ENCODE measurements around the gene RHCG. TPM values are rescaled to one million over a fixed set of nuclear protein-coding genes. Genes with fewer than 3 reads are reported as not detected.
A peak's percentile ranks its signal among the peaks of the same experiment; 100 is the strongest.

Gene RHCG
- total RNA-seq, 1 experiment from 2014 or later, result not detected

DNA sequence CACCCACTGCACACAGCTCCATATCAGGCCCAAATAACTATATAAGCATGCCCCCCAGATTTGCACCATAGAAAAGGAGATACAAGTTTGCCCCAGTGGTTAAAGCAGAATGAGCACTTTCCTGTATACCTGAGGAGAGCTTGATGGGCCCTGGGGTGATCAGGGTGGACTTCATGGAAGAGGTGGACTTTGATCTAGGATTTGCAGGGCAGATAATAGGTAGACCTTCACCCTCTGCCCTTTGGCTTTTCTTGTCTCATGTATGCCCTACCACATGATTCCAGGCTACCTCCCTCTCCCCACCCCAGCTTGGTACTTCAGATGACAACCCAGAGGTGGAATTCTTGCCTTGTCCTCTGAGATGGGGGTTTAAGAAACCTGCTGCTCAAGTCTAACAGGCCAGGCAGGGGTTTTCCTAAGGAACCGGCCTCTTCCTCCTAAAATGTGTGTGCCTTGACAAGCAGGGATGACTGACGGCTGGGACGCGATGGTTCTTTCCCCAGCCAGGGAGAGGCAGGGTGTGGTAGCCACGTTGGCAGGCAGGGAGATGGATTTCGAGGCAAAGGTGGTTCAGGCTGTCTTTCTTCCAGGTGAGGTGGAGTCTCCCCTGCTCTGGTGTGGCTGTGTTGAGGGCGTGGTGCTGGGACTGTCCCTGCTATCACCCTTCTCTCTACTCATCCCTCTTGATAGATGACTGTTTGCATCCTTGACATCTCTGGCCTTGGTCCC, 6.6 kb upstream of the RHCG start:
- no peak for DNase-seq (ENCODE audit: low read depth)

DNA sequence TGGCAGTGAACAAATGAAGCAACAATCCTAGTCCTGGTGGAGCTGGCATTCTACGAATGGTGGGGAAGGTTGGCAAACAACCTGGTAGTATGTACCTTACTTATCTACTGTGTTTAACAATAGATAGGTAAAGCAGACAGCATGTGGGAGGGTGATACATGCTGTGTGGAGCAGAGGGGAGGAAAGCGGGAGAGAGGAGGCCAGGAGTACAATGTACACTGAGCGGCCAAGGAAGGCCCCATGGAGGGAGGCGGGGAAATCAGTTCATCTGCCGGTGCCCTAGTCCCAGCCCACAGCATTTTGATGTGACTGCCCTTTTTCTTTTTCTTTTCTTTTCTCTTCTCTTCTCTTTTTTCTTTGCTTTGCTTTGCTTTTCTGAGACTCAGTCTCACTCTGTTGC, 5.3 kb upstream of the RHCG start:
- DNase-seq (ENCODE audit: low read depth), result no peak

DNA sequence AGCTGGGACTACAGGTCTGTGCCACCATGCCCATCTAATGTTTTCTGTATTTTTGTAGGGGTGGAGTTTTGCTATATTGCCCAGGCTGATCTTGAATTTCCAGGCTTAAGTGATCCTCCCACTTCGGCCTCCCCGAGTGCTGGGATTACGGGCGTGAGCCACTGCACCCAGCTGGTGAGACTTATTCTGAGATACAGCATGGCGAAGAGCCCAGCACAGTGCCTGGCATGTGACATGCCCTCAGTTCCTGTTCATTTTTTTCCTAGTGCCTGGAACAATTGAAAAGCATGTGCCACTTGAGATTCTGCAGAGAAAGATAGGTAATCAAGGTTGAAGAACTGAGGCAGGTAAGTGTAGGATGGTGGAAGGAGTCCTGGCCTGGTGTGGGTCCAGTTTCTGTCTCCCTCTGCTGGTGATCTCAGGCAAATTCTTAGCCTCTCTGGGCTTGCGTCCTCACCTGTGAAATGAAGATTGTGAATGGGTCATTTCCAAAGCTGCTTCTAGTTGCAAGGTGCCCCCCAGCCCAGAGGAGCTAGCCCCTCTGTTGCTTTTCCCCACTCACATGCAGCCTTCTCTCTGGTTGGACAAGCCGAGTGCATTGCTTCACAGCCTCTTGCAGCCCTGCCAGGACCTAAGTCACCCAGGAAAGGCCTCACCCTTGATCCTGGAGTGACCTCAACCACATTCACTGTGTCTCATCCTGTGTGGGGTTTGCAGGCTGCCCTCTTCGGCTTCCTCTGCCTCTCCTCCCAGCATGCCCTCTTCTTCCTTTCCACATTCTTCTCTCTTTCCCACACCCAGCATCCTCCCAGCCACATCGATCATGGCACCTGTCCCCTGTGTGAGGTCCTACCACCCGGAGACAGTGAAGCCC, 4.3 kb upstream of the RHCG start:
- no peak for DNase-seq (ENCODE audit: low read depth)

DNA sequence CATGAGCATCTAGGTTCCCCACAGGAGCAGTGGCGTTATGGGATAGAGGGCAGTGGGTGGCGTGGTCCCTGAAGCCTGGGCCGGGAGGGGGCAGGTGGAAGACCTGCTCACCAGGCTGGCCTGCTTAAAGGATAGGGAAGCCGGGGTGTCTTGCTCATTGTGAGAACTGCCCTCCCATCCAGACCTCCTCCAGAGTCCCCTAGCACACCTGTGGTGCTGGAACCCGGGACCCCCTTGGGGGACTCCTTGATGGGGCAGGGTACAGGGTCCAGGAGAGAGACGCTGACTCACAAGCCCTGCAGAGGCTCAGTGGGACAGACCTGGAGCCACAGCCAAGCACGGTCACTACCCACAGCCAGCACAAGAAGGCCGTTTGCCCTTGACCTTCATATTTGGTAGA, 2.8 kb upstream of the RHCG start:
- no peak for DNase-seq (ENCODE audit: low read depth)

DNA sequence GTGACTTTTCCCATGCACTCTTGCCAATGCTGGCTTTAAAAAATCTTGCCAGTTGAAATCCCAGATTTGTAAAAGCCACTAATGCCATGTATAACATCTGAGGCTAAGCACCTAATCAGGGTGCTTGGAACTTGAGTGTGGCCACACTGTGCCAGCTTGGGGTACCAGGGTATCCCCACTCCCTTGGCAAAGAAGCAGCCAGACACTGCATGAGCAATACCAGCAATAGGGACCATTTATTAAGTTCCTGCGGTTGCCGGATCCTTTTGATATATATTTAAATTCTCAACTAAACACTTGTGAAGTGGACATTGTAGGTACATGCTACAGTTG, 2.2 kb upstream of the RHCG start:
- no peak for DNase-seq (ENCODE audit: low read depth)

DNA sequence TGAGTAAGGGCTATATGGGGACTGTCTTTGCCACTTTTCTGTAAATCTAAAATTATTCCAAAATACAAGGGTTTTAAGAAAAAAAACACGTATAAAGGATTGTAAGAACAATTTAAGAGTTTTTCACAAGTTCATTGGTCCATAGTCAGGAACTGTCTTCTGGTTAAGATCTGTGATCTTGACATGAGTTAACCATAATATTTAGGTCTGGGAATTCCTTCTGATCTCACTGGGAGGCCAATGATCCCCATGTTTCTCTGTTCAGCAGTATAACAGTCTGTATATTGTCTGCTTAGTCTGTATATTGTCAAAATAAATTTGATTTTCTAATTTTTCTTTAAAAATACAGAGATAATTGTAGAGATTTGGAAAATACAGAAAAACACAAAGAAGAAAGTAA, 848 bp upstream of the RHCG start:
- DNase-seq (ENCODE audit: low read depth), result no peak

DNA sequence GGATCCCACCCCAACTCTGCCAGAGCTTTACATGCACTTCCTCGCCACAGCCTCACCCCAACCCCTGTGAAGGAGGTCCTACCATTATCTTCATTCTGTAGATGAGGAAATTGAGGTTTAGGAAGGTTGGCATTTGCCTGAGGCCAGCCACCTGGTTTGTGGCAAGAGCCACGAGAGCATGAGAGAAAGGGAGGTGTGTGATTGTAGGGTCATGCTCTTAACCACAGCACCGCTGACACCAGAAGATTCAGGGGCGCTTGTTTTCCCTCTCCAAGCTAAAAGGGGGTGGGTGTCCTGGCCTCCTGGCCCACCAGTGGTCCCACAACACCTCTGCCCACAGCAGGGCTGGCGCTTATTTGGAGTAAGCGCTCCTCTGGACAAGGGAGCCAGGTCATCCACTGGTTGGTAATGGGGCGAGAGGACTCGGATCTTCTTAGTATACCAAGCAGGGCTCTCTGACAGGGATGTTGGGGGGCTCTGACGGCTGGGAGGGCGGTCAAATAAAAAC, 691 bp downstream of the RHCG start:
- peak; percentile 57 for DNase-seq (ENCODE audit: low read depth)

DNA sequence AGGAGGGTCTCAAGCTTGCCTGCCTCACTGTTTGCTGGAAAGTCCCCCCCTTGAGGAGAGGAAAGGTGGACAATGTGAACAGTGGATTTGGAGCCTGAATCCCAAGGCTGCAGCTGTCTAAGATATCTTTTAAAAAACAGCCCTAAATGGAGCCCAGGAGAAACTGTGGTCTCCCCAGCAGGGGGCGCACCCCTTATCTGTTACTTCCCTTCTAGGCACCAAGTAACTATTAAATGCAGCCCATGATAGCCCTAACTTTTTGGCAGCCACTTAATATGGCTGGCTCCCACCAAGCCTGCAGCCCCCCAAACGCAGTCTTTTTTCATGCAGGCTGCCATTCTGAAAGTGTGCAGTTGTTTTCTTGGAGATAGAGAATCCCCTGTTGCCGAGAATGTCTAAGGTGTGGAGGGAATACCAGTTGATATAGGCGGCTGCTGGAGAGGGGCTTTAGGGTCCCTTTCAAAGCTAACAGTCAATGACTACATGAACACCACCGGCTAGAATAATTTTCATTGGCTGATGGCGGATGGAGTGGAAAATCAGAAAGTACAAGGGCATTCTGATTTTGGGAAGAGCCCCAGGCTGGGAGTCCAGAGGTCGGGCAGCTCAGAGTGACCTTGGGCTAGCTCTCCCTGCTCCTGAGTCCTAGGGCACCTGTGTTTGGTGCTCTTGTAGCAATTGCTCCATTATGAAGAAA, 1.3 kb downstream of the RHCG start:
- DNase-seq (ENCODE audit: low read depth), result no peak

DNA sequence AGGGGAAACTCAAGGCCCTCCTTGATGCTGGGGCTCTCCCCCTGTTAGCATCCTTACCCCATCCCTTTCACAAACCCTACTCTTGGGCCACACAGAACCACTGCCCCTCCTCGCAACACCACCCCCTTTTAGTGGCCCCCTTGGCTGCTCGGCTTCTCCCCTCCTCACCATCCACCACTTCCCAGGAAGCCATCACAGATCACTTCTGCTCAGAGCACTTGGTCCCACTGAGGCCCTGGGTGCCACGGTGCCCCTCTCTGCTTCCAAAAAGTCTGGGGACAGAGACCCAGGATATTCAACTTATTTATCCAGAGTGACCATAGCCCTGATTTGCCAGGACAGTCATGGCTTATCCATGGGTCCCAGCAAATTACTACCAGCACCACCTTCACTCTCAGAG, 2.4 kb downstream of the RHCG start:
- no peak for DNase-seq (ENCODE audit: low read depth)

DNA sequence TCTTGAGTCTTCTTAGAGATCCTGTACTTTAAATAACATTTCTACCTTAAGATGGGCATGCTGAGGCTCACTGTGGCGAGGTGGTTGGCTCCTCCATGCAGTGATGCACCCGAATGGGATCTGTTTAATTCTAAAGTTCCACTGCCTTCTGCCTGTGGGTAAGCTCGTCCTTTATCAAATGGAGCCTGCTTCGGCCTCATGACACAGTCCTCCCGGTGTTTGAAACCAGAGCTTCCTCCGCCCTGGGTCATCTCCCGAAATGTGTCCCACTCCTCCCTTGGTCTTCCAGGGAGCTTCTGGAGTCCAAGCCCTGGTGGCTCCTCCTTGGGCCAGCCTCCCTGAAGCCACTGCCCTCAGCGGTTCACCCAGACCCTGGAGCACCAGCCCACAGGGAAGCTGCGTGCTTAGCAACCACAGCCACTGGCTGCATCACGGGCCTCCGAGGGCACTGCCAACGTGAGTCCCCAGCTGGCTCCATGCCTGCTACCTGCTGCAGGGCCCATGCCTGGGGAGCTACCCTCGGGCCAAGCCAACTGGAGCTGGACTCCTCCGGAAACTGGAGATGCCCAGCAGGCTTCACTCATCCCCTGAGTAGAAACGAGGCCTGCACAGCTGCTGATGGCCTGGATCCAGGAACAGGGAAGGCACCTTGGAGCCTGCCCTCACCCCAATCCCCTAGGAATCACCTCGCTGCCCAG, 3.3 kb downstream of the RHCG start:
- peak; percentile 67 for DNase-seq (ENCODE audit: low read depth)

DNA sequence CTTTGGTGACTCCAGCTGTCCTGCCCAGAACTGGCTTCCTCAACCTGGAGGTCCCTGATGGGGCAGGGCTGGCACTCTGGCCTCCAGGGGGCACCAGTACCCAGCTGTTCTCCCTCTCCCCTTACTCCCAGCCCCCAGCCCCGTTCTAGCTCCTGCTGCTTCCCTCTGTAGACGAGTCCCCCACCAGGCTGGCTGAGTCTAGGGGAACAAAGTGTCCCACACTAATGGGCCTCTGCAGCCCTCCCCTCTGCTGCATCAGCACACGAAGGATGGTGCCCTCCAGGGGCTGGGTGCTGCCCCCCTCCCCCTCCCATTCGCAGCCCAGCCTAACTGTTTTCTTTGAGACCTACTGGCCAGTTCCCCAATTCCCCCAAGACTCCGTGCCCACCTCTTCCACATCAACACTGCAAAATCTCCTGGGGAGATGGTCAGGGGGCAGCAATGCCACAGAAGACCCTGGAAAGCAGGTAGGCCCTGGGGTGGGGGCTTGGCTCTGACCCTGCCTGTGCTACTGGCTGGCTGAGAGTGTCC, 4.2 kb downstream of the RHCG start:
- DNase-seq (ENCODE audit: low read depth), result no peak

DNA sequence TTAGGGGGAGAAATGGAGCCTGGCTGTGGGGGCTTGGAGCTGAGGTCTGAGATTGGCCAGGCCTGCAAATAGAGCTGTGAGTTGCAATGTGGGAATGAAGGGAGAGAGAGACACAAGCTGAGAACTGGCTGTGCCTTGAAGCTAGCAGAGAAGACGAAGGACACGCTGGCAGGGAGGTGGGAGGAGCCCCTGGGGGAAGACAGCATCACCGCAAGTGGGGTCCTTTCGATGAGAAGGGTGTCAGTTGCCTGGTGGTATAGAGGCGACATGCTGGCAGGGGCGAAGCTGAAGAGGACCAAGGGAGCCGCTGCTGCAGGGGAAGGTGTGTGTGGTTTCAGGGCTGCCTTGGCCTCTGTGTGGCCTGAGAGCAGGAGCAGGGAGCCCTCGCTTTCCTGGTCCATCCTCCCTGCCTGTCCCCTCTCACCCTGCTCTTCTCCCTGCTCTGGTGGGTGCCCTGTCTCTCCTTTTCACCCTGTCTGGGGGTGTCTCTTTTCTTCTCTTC, 5.5 kb downstream of the RHCG start:
- no peak for DNase-seq (ENCODE audit: low read depth)

DNA sequence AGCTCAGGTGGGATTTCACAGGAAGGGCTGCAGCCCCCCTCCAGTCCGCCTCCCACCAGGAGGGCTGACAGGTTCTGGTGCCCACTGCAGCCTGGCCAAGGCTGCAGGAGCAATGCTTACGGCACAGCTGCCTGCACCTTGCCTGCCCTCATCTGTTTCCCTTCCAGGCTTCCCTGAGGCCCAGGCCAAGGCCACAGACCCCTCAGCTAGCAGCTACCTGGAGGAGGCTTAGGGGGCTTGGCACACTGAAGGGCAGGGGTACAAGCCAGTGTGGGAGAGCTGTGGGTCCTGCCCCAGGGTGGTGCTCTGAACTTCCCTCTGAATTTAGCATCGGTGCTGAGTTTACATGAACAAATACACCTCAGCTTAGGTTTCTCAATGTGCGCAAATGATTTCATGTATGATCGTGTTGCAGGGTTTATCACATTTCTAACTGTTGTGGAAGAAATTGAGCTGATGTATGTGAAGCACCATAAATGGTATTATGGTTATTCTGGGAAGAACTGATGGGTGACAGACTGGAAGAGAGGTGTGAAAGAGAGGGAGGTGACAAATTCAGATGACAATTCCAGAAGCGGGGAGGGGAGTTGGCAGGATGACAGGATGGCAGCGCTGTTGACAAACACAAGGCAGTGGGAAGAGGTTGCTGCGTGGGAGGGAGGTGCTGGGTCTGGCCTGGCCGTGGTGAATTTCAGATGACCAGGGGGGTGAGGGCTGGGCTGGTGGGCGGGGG, 6.1 kb downstream of the RHCG start:
- DNase-seq (ENCODE audit: low read depth), result no peak

DNA sequence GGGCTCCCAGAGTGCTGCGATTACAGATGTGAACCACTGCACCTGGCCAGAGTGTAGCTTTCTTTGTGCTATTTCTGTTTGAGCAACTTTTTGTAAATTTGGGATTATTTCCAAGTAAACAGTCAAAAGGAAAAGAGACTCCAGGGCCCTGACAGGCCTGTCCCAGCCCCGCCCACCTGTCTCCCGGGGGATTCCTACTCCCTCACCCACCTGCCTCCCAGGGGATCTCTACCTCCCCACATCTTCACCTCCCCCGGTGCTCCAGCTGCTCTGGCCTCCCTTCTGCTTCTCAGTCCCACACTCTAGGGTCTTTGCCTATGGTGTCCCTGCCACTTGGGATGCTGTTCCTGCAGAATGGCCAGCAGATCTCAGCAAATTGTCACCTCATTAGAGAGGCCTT, 7.0 kb downstream of the RHCG start:
- no peak for DNase-seq (ENCODE audit: low read depth)

DNA sequence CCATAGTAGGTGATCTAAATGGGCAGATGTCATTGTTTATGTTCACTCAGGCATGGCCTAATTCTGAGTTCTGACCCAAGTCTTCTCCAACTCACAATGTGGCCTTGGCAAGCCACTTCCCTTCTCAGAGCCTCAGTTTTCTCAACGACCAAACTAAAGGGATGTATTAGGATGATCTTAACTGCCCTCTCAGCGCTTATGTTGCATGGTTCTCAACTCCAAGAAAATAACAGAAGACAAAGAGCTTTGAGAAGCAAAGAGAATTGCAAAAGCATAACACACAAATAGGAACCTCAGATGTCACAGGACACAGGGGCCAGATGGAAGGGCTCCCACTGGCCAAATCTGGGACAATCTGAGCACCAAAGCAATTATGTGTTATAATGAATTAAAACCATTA, 8.6 kb downstream of the RHCG start:
- DNase-seq (ENCODE audit: low read depth), result no peak

DNA sequence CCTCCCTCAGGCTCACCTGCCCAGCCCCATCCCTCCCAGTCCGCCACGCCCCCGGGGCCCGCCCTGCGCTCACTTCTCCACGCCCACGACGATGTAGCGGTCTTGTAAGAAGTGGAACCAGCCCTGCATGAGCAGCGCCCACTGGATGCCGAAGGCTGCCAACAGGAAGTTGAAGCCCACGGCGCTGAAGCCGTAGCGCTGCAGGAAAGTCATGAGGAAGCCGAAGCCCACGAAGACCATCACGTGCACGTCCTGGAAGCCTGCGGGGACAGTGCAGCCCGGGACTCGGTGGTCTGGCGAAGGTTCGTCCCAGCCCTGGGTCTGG, 9.7 kb downstream of the RHCG start:
- DNase-seq (ENCODE audit: low read depth), result no peak

DNA sequence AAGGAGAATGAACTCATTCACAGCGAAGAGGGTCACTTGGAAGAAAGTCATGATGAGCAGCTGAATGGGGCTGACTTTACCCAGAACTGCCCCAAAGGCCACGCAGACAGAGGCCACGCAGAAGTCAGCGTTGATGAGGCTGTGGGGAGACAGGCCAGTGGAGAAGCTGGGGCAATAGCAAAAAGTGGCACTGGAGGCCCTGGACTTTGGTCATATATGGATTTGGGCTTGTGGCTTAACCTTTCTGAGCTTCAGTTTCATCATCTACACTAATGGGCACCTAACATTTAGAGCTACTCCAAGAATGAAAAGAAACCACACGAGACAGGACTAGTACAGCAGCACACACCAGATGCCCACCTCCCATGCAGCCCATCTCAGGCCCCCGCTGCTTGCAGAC, 13.3 kb downstream of the RHCG start:
- no peak for DNase-seq (ENCODE audit: low read depth)

DNA sequence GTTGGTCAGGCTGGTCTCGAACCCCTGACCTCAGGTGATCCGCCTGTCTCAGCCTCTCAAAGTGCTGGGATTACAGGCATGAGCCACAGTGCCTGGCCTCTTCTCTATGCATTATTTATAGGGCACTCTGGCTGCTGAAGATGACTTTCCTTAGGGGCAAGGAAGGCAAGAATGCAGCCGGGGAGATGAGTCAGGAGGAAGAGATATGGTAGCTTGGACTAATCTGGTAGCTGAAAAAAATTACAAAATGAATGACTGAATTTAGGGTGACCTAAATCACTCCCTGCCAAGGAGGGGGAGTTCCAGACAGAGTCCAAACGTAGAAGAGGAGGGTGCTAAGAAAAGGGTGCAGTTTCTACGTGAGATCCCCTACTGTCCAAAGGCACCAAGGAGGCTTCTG, 14.2 kb downstream of the RHCG start:
- peak; percentile 40 for DNase-seq (ENCODE audit: low read depth)

DNA sequence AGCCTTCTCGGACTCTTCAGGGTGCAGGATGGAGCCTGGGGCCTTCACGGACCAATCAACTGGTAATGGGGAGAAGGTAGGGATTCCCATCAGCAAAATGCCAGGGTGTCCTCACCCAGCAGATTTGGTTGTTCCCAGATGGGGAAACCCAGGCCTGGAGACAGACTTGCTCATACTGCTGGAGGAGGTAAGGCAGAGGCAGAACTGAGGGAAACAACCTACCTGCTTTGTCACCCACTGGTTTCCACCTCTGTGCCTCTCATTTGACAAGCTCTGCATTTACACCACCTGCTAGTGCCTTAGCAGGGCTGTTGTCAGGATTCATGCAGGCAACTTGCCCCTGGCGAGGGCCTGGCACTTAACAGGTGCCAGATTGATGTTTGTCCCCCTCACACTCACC, 15.9 kb downstream of the RHCG start:
- no peak for DNase-seq (ENCODE audit: low read depth)

DNA sequence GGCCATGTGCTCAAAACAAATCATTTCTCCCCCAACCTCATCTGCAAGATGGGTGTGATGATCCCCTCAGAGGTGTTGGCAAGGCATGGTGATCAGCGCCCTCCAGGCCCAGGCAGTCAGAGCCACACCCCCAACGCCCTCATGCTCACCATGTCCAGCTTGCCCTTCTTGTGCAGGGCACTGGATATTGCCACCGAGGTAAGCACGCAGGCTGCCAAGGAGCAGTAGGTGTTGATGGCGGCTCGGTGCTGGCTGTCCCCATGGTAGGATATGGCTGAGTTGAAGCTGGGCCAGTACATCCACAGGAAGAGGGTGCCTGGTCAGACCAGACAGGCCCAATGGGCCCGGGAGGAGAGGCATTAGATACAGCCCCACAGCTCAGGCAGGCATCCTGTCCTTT, 17.2 kb downstream of the RHCG start:
- no peak for DNase-seq (ENCODE audit: low read depth)

Data from M059J (cell line).